Osteocyte (in vitro differentiated cells): ENCODE results near the gene EVC. TPM values are rescaled to one million over a fixed set of nuclear protein-coding genes. Genes with fewer than 3 reads are reported as not detected.

Experiments used
- DNase-seq: peaks from one replicate; pipeline ENCODE4 v3.0.0; 2021; ENCODE audit warnings: mixed read lengths; ENCODE audit not compliant: unreplicated experiment; ENCODE audit errors: extremely low spot score
- H3K27ac Mint-ChIP-seq: one replicate; pipeline ENCODE4 v1.8.0; 2021; ENCODE audit warnings: mild to moderate bottlenecking, mixed read lengths; ENCODE audit not compliant: unreplicated experiment
- H3K27me3 Mint-ChIP-seq: one replicate; pipeline ENCODE4 v1.8.0; 2021; ENCODE audit warnings: mixed read lengths; ENCODE audit not compliant: unreplicated experiment
- H3K36me3 Mint-ChIP-seq: one replicate; pipeline ENCODE4 v1.8.0; 2021; ENCODE audit warnings: mixed read lengths; ENCODE audit not compliant: unreplicated experiment
- H3K4me1 Mint-ChIP-seq: one replicate; pipeline ENCODE4 v1.8.0; 2021; ENCODE audit warnings: mixed read lengths; ENCODE audit not compliant: unreplicated experiment
- H3K4me3 Mint-ChIP-seq: one replicate; pipeline ENCODE4 v1.8.0; 2021; ENCODE audit warnings: mild to moderate bottlenecking, moderate library complexity, mixed read lengths; ENCODE audit not compliant: unreplicated experiment
- H3K9me3 Mint-ChIP-seq: one replicate; pipeline ENCODE4 v1.8.0; 2021; ENCODE audit warnings: mixed read lengths; ENCODE audit not compliant: unreplicated experiment
- CTCF ChIP-seq: fragments of 200-600 bp; sonication (generic); IDR thresholded peaks from 2 replicates; pipeline ENCODE4 v1.5.0; 2021; ENCODE audit warnings: antibody characterized with exemption, mild to moderate bottlenecking, moderate library complexity
- long read RNA-seq: library from polyadenylated mRNA; unstranded; transcript quantifications from one replicate; pipeline ENCODE4 v2.0.0, GENCODE V29; 2021
- total RNA-seq: library from RNA; stranded (reverse); gene quantifications from 2 replicates; pipeline ENCODE4 v1.2.1, GENCODE V29; 2021

Gene EVC
- 40.9 and 41.6 TPM in 2 replicates for total RNA-seq
- long read RNA-seq, partial matches to known transcripts: 2 of 14 reads
- long read RNA-seq, other reads (novel, unspliced or antisense): 12 of 14 reads

DNA sequence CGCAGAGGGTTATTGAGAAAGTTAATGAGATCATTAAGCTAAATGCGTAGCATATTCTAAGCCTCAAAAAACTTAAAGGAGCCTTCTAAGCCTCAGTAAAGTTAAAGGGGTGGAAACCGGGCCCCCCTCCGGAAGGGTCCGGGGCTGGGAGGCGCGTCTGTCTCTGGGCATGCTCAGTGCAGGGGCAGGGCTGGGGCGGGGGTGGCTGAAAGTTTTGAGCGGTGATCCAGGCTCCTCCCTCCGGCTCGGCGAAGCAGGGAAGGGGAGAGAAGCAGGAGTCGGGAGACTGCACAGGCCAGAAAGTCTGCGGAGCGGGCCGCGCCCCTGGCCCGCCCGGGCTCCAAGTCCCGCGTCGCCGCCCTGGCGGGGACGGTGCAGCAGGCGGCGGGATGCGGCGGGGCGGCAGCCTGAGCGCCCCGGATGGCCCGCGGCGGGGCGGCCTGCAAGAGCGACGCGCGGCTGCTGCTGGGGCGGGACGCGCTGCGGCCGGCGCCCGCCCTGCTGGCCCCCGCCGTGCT is at the start of gene EVC:
Gene EVC (plus strand): TSS at position 241 of the 518 bp plus-strand sequence. CDS start 180 bp downstream, at position 421.
- H3K27ac Mint-ChIP-seq: peak within 1 kb of the TSS; percentile 85
- H3K4me3 Mint-ChIP-seq: peak within 1 kb of the TSS; percentile 83
- TF ChIP-seq CTCF: no peak

GRCh38 chr4:5661237-5661636 is 49.8 kb upstream of the EVC start:
- no peak for DNase-seq
- H3K9me3 Mint-ChIP-seq: peaks cover 12% of the 10 kb centered on the region
- no peak overlapping the region for H3K27ac Mint-ChIP-seq
- no peak overlapping the region for H3K4me3 Mint-ChIP-seq
- peaks cover 22% of the 10 kb centered on the region for H3K36me3 Mint-ChIP-seq
- H3K27me3 Mint-ChIP-seq: no peaks in the 10 kb centered on the region
- H3K4me1 Mint-ChIP-seq: no peaks in the 10 kb centered on the region
- TF ChIP-seq CTCF: no peak

More for the DNA sequence above, at the start of gene EVC:
- peaks cover 13% of the 10 kb centered on the region for H3K36me3 Mint-ChIP-seq
- DNase-seq: peak; percentile 91
- peaks cover 5% of the 10 kb centered on the region for H3K27me3 Mint-ChIP-seq
- H3K4me1 Mint-ChIP-seq: peaks cover 38% of the 10 kb centered on the region
- peaks cover 6% of the 10 kb centered on the region for H3K9me3 Mint-ChIP-seq

DNA sequence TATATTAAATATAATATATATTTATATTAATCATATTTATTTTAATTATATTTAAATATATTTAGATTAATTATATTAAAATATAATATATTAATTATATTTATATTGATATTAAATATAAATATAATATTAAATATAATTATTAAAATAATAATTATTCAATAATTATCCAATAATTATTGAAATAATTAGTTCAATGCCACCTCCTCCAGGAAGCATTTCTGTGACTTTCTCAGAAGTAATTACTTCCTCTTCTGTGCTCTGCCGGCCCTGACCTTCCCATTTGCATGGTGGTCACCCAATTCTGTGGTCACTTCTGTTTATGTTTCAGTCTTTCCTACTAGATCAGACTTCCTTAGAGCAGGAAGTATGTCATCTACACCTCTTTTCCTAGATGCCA is 48.4 kb upstream of the EVC start:
- no peak for TF ChIP-seq CTCF
- no peak for DNase-seq
- H3K4me1 Mint-ChIP-seq: no peaks in the 10 kb centered on the region
- H3K36me3 Mint-ChIP-seq: peaks cover 27% of the 10 kb centered on the region
- H3K4me3 Mint-ChIP-seq: no peak overlapping the region
- peaks cover 17% of the 10 kb centered on the region for H3K9me3 Mint-ChIP-seq
- no peak overlapping the region for H3K27ac Mint-ChIP-seq
- H3K27me3 Mint-ChIP-seq: no peaks in the 10 kb centered on the region

DNA sequence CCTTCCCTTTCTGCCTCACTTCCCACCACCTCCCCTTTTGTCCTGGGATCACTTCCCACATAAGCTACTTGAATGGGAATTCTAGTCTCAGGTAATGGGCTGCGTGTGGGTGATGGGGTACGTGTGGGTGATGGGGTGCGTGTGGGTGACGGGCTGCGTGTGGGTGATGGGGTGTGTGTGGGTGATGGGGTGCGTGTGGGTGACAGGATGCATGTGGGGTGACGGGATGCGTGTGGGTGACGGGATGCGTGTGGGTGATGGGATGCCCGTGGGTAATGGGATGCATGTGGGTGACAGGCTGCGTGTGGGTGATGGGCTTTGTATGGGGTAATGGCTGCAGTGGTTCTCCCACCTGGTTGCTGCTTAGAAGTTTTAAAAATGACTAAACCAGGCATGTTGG is 46.2 kb upstream of the EVC start:
- peaks cover 17% of the 10 kb centered on the region for H3K9me3 Mint-ChIP-seq
- no peak overlapping the region for H3K27ac Mint-ChIP-seq
- H3K36me3 Mint-ChIP-seq: peaks cover 28% of the 10 kb centered on the region
- no peaks in the 10 kb centered on the region for H3K4me1 Mint-ChIP-seq
- no peak for DNase-seq
- H3K4me3 Mint-ChIP-seq: no peak overlapping the region
- no peaks in the 10 kb centered on the region for H3K27me3 Mint-ChIP-seq
- TF ChIP-seq CTCF: no peak

DNA sequence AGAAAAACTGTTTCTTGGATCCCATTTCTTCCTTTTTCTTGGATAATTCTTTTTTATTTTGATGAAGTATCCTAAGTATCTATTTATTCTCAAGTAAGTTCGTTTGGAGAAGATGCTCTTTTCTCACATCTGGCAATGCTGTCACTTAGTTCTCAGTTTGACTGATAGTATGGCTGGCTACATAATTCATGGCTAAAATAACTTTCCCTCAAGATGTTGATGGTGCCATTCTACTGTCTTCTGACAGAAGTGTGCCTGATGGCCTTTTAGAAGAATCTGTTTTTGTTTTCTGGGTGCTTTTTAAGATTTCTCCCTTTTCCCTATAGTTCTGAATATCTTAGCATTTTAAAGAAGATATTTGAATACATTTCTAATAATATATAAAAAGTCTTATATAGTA is 44.3 kb upstream of the EVC start:
- Mint-ChIP-seq H3K36me3 (peaks cover 18% of the 10 kb centered on the region), H3K9me3 (peaks cover 12% of the 10 kb centered on the region), H3K27me3 (no peaks in the 10 kb centered on the region), H3K4me1 (no peaks in the 10 kb centered on the region), H3K4me3 (no peak overlapping the region), H3K27ac (no peak overlapping the region)
- TF ChIP-seq CTCF: no peak
- DNase-seq: no peak
